ENCODE data around the gene TMEM204. TPM values are rescaled to one million over a fixed set of nuclear protein-coding genes. Genes with fewer than 3 reads are reported as not detected.

Gene TMEM204
- total and polyA plus RNA-seq, 2 donors (not counting 1 experiment from before 2014, with no cell fraction given), result 10.9 to 12.4 TPM

DNA sequence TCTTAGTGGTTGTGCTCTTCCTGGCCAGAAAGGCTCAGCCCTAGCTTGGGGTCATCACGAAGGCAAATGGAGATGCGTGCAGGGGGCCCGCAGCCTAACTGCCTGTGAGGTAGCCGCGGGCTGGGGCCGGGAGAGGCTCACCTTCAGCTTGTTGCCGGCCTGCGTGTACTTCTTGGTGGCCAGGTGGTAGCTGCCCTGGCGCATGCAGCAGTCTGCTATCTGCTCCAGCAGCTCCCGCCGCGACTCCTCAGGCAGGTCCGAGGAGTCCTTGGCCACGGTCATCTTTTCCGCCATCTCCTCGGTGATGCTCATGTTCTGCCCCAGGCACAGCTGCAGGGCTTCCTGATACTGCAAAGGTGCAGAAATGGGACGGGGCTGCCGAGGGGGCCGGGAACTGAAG, 13.0 kb upstream of the TMEM204 start:
- H3K36me3 ChIP-seq (ENCODE audit: control insufficient read depth, insufficient read depth, low read length), result no peaks in the 10 kb centered on the region

GRCh38 chr16:1523581-1524245, 9.8 kb upstream of the TMEM204 start:
- Histone ChIP-seq H3K27ac (ENCODE audit: insufficient read depth, low read length) (no peak overlapping the region), H3K4me1 (ENCODE audit: control insufficient read depth, extremely low read depth, insufficient read depth, low read length) (no peaks in the 10 kb centered on the region), H3K9ac (ENCODE audit: insufficient read depth, low read length) (no peak overlapping the region), H4K20me1 (ENCODE audit: control insufficient read depth, extremely low read depth, insufficient read depth, low read length) (no peaks in the 10 kb centered on the region), H3K36me3 (ENCODE audit: control insufficient read depth, insufficient read depth, low read length) (no peaks in the 10 kb centered on the region), H3K4me2 (ENCODE audit: extremely low read depth, insufficient read depth, low read length) (no peak overlapping the region), H3K9me3 (ENCODE audit: control insufficient read depth, insufficient read depth, low read depth, low read length) (no peaks in the 10 kb centered on the region), H2AFZ (ENCODE audit: low read length) (no peak overlapping the region), H3K27me3 (ENCODE audit: control insufficient read depth, insufficient read depth, low read length) (no peaks in the 10 kb centered on the region), H3K79me2 (ENCODE audit: control insufficient read depth, insufficient read depth, low read length) (no peaks in the 10 kb centered on the region), H3K4me3 (replicated peaks in 1 of 4; ENCODE audit: control extremely low read depth in 1 of 4, insufficient read depth in 1 of 4, low read depth in 3 of 4, low read length in 4 of 4) (no peak overlapping the region)
- TF ChIP-seq EZH2 (IDR thresholded peaks at IDR 0.05; ENCODE audit: low read length, missing control alignments), result no peak
- TF ChIP-seq, protein P1, sequence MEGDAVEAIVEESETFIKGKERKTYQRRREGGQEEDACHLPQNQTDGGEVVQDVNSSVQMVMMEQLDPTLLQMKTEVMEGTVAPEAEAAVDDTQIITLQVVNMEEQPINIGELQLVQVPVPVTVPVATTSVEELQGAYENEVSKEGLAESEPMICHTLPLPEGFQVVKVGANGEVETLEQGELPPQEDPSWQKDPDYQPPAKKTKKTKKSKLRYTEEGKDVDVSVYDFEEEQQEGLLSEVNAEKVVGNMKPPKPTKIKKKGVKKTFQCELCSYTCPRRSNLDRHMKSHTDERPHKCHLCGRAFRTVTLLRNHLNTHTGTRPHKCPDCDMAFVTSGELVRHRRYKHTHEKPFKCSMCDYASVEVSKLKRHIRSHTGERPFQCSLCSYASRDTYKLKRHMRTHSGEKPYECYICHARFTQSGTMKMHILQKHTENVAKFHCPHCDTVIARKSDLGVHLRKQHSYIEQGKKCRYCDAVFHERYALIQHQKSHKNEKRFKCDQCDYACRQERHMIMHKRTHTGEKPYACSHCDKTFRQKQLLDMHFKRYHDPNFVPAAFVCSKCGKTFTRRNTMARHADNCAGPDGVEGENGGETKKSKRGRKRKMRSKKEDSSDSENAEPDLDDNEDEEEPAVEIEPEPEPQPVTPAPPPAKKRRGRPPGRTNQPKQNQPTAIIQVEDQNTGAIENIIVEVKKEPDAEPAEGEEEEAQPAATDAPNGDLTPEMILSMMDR (conservative IDR thresholded peaks at IDR 0.05 in 1 of 2, IDR thresholded peaks at IDR 0.05 in 1 of 2; ENCODE audit: low read depth in 1 of 2, low read length in 2 of 2), result no peak
- no peak for DNase-seq (ENCODE audit: low read depth in 2 of 2)

More for the DNA sequence above, 13.0 kb upstream of the TMEM204 start:
- Histone ChIP-seq H3K4me2 (ENCODE audit: extremely low read depth, insufficient read depth, low read length) (no peak overlapping the region), H3K4me3 (replicated peaks in 1 of 4; ENCODE audit: control extremely low read depth in 1 of 4, insufficient read depth in 1 of 4, low read depth in 3 of 4, low read length in 4 of 4) (no peak overlapping the region), H2AFZ (ENCODE audit: low read length) (no peak overlapping the region), H3K4me1 (ENCODE audit: control insufficient read depth, extremely low read depth, insufficient read depth, low read length) (no peaks in the 10 kb centered on the region), H3K9me3 (ENCODE audit: control insufficient read depth, insufficient read depth, low read depth, low read length) (no peaks in the 10 kb centered on the region), H3K9ac (ENCODE audit: insufficient read depth, low read length) (no peak overlapping the region), H3K27me3 (ENCODE audit: control insufficient read depth, insufficient read depth, low read length) (no peaks in the 10 kb centered on the region), H3K79me2 (ENCODE audit: control insufficient read depth, insufficient read depth, low read length) (no peaks in the 10 kb centered on the region), H3K27ac (ENCODE audit: insufficient read depth, low read length) (no peak overlapping the region), H4K20me1 (ENCODE audit: control insufficient read depth, extremely low read depth, insufficient read depth, low read length) (no peaks in the 10 kb centered on the region)
- no peak for DNase-seq (ENCODE audit: low read depth in 2 of 2)
- TF ChIP-seq, protein P1 (conservative IDR thresholded peaks at IDR 0.05 in 1 of 2, IDR thresholded peaks at IDR 0.05 in 1 of 2; ENCODE audit: low read depth in 1 of 2, low read length in 2 of 2), result no peak

DNA sequence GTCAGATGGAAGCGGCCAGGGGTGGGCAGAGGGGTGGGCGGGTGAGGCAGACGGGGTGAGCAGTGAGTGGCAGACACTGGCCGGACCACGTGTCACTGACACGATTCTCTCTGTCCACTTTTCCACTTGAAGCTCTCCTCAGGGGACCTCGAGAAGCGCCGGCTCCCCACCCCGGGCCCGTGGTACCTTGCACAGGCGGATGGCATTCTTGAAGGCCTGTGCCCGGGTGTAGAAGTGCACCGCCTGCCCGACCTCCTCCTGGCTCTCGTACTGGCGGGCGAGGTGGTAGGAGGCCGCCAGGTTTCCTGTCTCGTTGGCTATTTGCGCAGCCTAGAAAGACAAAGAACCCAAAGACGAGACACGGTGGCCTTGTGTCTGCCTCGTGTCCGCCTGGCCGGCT, 9.1 kb upstream of the TMEM204 start:
- no peak overlapping the region for H3K4me3 ChIP-seq (replicated peaks in 1 of 4; ENCODE audit: control extremely low read depth in 1 of 4, insufficient read depth in 1 of 4, low read depth in 3 of 4, low read length in 4 of 4)
- no peak overlapping the region for H3K27ac ChIP-seq (ENCODE audit: insufficient read depth, low read length)
- H3K9me3 ChIP-seq (ENCODE audit: control insufficient read depth, insufficient read depth, low read depth, low read length), result no peaks in the 10 kb centered on the region
- H3K27me3 ChIP-seq (ENCODE audit: control insufficient read depth, insufficient read depth, low read length), result no peaks in the 10 kb centered on the region
- H3K36me3 ChIP-seq (ENCODE audit: control insufficient read depth, insufficient read depth, low read length), result no peaks in the 10 kb centered on the region
- no peaks in the 10 kb centered on the region for H3K4me1 ChIP-seq (ENCODE audit: control insufficient read depth, extremely low read depth, insufficient read depth, low read length)
- TF ChIP-seq, protein P1 (conservative IDR thresholded peaks at IDR 0.05 in 1 of 2, IDR thresholded peaks at IDR 0.05 in 1 of 2; ENCODE audit: low read depth in 1 of 2, low read length in 2 of 2), result no peak
- H2AFZ ChIP-seq (ENCODE audit: low read length), result no peak overlapping the region
- H3K79me2 ChIP-seq (ENCODE audit: control insufficient read depth, insufficient read depth, low read length), result no peaks in the 10 kb centered on the region
- no peak overlapping the region for H3K9ac ChIP-seq (ENCODE audit: insufficient read depth, low read length)
- no peak for DNase-seq (ENCODE audit: low read depth in 2 of 2)
- H4K20me1 ChIP-seq (ENCODE audit: control insufficient read depth, extremely low read depth, insufficient read depth, low read length), result no peaks in the 10 kb centered on the region
- no peak overlapping the region for H3K4me2 ChIP-seq (ENCODE audit: extremely low read depth, insufficient read depth, low read length)

All from fibroblast of lung (primary cell).